ENCODE results near the gene NR2E1.

NR2E1 gene

GRCh38 chr6:108200186-108200585 is 34.4 kb downstream of the NR2E1 start:
- Histone ChIP-seq H3K4me3 (ENCODE audit: low read depth, low read length, poor library complexity, severe bottlenecking) (no peak overlapping the region), H3K27ac (ENCODE audit: low read depth, low read length, poor library complexity, severe bottlenecking) (no peak overlapping the region), H3K27me3 (ENCODE audit: insufficient read depth, low read length) (no peaks in the 10 kb centered on the region), H3K36me3 (ENCODE audit: insufficient read depth, low read length) (no peaks in the 10 kb centered on the region), H3K9me3 (ENCODE audit: low read length) (no peaks in the 10 kb centered on the region), H4K20me1 (ENCODE audit: insufficient read depth, low read length) (no peaks in the 10 kb centered on the region), H3F3A (ENCODE audit: insufficient read depth, low read length) (no peaks in the 10 kb centered on the region), H3K4me2 (ENCODE audit: low read length) (no peak overlapping the region), H2AFZ (ENCODE audit: low read length) (no peak overlapping the region), H3K4me1 (ENCODE audit: insufficient read depth, low read length, severe bottlenecking) (no peaks in the 10 kb centered on the region), H3K9ac (ENCODE audit: low read length) (no peak overlapping the region), H3K9me2 (ENCODE audit: low read depth, low read length) (no peaks in the 10 kb centered on the region), H3K79me2 (ENCODE audit: insufficient read depth, low read length) (no peaks in the 10 kb centered on the region)
- no peak for TF ChIP-seq EZH2 (IDR thresholded peaks at IDR 0.05; ENCODE audit: borderline replicate concordance, low read length)
- TF ChIP-seq CTCF (IDR thresholded peaks at IDR 0.05; ENCODE audit: low read length): no peak

GRCh38 chr6:108200631-108201030 is 34.8 kb downstream of the NR2E1 start:
- no peak overlapping the region for H3K27ac ChIP-seq (ENCODE audit: low read depth, low read length, poor library complexity, severe bottlenecking)
- H3K4me2 ChIP-seq (ENCODE audit: low read length): no peak overlapping the region
- TF ChIP-seq EZH2 (IDR thresholded peaks at IDR 0.05; ENCODE audit: borderline replicate concordance, low read length) (no peak), CTCF (IDR thresholded peaks at IDR 0.05; ENCODE audit: low read length) (no peak)
- H3K9ac ChIP-seq (ENCODE audit: low read length): no peak overlapping the region
- no peaks in the 10 kb centered on the region for H3K79me2 ChIP-seq (ENCODE audit: insufficient read depth, low read length)
- no peaks in the 10 kb centered on the region for H3K27me3 ChIP-seq (ENCODE audit: insufficient read depth, low read length)
- no peaks in the 10 kb centered on the region for H3K9me3 ChIP-seq (ENCODE audit: low read length)
- H3K9me2 ChIP-seq (ENCODE audit: low read depth, low read length): no peaks in the 10 kb centered on the region
- H2AFZ ChIP-seq (ENCODE audit: low read length): no peak overlapping the region
- H4K20me1 ChIP-seq (ENCODE audit: insufficient read depth, low read length): no peaks in the 10 kb centered on the region
- no peaks in the 10 kb centered on the region for H3K36me3 ChIP-seq (ENCODE audit: insufficient read depth, low read length)
- no peaks in the 10 kb centered on the region for H3K4me1 ChIP-seq (ENCODE audit: insufficient read depth, low read length, severe bottlenecking)
- H3K4me3 ChIP-seq (ENCODE audit: low read depth, low read length, poor library complexity, severe bottlenecking): no peak overlapping the region
- no peaks in the 10 kb centered on the region for H3F3A ChIP-seq (ENCODE audit: insufficient read depth, low read length)

GRCh38 chr6:108203189-108204112 is 37.6 kb downstream of the NR2E1 start:
- Histone ChIP-seq H3K27ac (ENCODE audit: low read depth, low read length, poor library complexity, severe bottlenecking) (no peak overlapping the region), H3K4me2 (ENCODE audit: low read length) (no peak overlapping the region), H3K36me3 (ENCODE audit: insufficient read depth, low read length) (no peaks in the 10 kb centered on the region), H3K27me3 (ENCODE audit: insufficient read depth, low read length) (no peaks in the 10 kb centered on the region), H3K79me2 (ENCODE audit: insufficient read depth, low read length) (no peaks in the 10 kb centered on the region), H3K4me3 (ENCODE audit: low read depth, low read length, poor library complexity, severe bottlenecking) (no peak overlapping the region), H3K9ac (ENCODE audit: low read length) (no peak overlapping the region), H3F3A (ENCODE audit: insufficient read depth, low read length) (no peaks in the 10 kb centered on the region), H3K4me1 (ENCODE audit: insufficient read depth, low read length, severe bottlenecking) (no peaks in the 10 kb centered on the region), H2AFZ (ENCODE audit: low read length) (no peak overlapping the region), H3K9me2 (ENCODE audit: low read depth, low read length) (no peaks in the 10 kb centered on the region), H4K20me1 (ENCODE audit: insufficient read depth, low read length) (no peaks in the 10 kb centered on the region), H3K9me3 (ENCODE audit: low read length) (no peaks in the 10 kb centered on the region)
- no peak for TF ChIP-seq EZH2 (IDR thresholded peaks at IDR 0.05; ENCODE audit: borderline replicate concordance, low read length)

All from OCI-LY1 (cell line).